Measurements from ENCODE around the gene CARD19. TPM values are rescaled to one million over a fixed set of nuclear protein-coding genes. Genes with fewer than 3 reads are reported as not detected.

CARD19 gene
- total and polyA plus RNA-seq, 4 donors = 47.7 to 92.3 (median 65.3) TPM

DNA sequence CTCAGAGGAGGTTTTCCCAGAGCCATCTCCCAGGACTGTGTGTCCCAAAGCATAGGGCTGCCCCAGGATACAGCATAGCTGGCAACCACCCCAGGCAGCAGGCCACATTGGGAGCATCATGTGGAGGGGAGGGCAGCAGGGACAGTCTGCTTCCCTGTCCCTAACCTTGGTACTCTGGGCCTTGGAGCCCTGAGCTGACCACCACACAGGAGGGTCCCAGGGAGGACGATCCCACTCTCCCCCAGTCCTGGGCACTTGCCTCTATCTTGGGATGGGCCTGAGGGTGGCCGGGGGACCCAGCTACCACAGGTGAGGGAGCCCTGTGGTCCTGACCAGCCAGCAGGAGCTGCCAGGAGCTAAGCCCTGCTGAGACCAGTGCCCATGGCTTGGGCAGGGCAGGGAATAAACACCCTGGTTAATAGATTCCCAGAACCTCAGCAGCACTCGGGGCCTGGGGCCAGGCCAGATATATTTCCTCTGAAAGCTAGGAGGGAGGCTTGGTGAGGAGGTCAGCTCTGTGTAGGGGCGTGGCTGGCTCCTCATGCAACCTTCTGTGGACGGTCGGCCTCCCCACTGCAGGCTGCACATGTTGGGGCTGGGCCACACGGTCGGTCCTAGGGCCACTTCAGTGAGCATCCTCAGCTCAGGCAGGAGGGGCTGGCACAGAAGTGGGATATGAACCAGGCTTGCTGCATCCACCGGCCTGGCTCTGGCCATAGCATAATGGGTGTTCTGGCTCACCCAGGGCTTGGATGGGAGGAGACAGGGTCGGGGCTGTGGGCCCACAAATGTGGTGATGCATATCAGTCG, 33.9 kb downstream of the CARD19 start:
- Histone ChIP-seq H3K36me3 (ENCODE audit: control insufficient read depth in 1 of 2, insufficient read depth in 2 of 2, low read length in 1 of 2) (no peaks in the 10 kb centered on the region), H3K4me3 (ENCODE audit: low read length in 2 of 2) (no peak overlapping the region), H3K27ac (ENCODE audit: low read depth in 1 of 2, low read length in 2 of 2) (no peak overlapping the region), H3K27me3 (ENCODE audit: control insufficient read depth in 1 of 2, insufficient read depth in 2 of 2, low read length in 1 of 2) (no peaks in the 10 kb centered on the region), H3K9me3 (ENCODE audit: control insufficient read depth, low read length) (no peaks in the 10 kb centered on the region), H3K4me1 (ENCODE audit: control insufficient read depth in 1 of 2, insufficient read depth in 2 of 2, low read length in 2 of 2) (no peaks in the 10 kb centered on the region)
- 34 to 38% methylated on average over 11 of the region's 11 CpGs for WGBS, 2 donors
- DNase-seq (no peak), ATAC-seq (ENCODE audit: low FRiP score) (no peak)
- intact Hi-C loops (cut with DNase I) = loop anchor here in 1 of 2 donors (5.0 to 10.0 kb wide), 3 partner anchors 33 to 445 kb away; partner anchors contain the start of genes CARD19, FAM120A, FAM120AOS and PHF2

- WGBS, 2 donors = 34 to 36% methylated on average over 15 of the region's 15 CpGs
- Histone ChIP-seq H3K27me3 (ENCODE audit: control insufficient read depth in 1 of 2, insufficient read depth in 2 of 2, low read length in 1 of 2) (no peaks in the 10 kb centered on the region), H3K4me1 (ENCODE audit: control insufficient read depth in 1 of 2, insufficient read depth in 2 of 2, low read length in 2 of 2) (no peaks in the 10 kb centered on the region), H3K36me3 (ENCODE audit: control insufficient read depth in 1 of 2, insufficient read depth in 2 of 2, low read length in 1 of 2) (no peaks in the 10 kb centered on the region), H3K4me3 (ENCODE audit: low read length in 2 of 2) (no peak overlapping the region), H3K27ac (ENCODE audit: low read depth in 1 of 2, low read length in 2 of 2) (peak overlapping the region in 1 of 2 donors; percentile 5), H3K9me3 (ENCODE audit: control insufficient read depth, low read length) (no peaks in the 10 kb centered on the region)
- intact Hi-C loops (cut with DNase I) = loop anchor here in 1 of 2 donors (5.0 to 10.0 kb wide), 3 partner anchors 34 to 444 kb away; partner anchors contain the start of genes CARD19, FAM120A, FAM120AOS and PHF2
- DNase-seq (peak in 1 of 2 donors; percentile 90), ATAC-seq (ENCODE audit: low FRiP score) (no peak)
Measured at GRCh38 chr9:93130861-93131481, 35.0 kb downstream of the CARD19 start.

DNA sequence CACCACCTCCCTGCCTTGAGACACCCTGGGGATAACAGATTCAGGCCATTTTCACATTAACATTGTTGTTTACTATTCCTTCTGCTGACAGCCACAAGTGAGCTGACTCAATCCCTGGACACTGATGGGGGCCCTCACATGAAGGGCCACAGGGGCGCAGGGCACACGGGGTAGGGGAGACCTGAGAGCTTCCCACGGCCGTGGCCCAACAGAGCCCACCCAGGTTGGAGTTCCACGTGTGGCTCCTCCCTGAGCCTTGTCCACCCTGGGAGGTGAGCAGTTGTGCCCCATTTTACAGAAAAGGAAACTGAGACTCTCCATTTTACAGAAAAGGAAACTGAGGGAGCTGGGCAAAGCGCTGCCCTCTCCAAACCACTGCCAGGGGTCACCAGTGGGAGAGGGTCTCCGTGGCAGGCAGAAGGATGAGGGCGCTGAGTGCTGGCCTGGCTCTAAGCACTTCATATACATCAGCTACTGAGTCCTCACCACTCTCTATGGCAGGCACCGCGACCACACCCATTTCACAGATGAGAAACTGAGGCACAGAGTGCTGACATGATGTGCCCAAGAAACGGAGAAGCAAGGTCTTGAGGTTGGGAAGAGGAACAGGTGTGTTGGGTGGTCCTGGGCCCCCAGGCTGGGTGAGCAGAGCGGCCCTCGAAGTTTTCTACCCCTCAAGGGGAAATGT, 35.7 kb downstream of the CARD19 start:
- H3K9me3 ChIP-seq (ENCODE audit: control insufficient read depth, low read length) = no peaks in the 10 kb centered on the region
- no peaks in the 10 kb centered on the region for H3K36me3 ChIP-seq (ENCODE audit: control insufficient read depth in 1 of 2, insufficient read depth in 2 of 2, low read length in 1 of 2)
- H3K4me3 ChIP-seq (ENCODE audit: low read length in 2 of 2) = peak overlapping the region in 1 of 2 donors; percentile 64
- 80 to 83% methylated on average over 13 of the region's 13 CpGs for WGBS, 2 donors
- ATAC-seq (ENCODE audit: low FRiP score) = no peak
- intact Hi-C loops (cut with DNase I) = loop anchor here in 1 of 2 donors (5.0 to 10.0 kb wide), 3 partner anchors 34 to 443 kb away; partner anchors contain the start of genes CARD19, FAM120A, FAM120AOS and PHF2
- no peaks in the 10 kb centered on the region for H3K4me1 ChIP-seq (ENCODE audit: control insufficient read depth in 1 of 2, insufficient read depth in 2 of 2, low read length in 2 of 2)
- no peaks in the 10 kb centered on the region for H3K27me3 ChIP-seq (ENCODE audit: control insufficient read depth in 1 of 2, insufficient read depth in 2 of 2, low read length in 1 of 2)
- no peak for DNase-seq
- H3K27ac ChIP-seq (ENCODE audit: low read depth in 1 of 2, low read length in 2 of 2) = no peak overlapping the region

DNA sequence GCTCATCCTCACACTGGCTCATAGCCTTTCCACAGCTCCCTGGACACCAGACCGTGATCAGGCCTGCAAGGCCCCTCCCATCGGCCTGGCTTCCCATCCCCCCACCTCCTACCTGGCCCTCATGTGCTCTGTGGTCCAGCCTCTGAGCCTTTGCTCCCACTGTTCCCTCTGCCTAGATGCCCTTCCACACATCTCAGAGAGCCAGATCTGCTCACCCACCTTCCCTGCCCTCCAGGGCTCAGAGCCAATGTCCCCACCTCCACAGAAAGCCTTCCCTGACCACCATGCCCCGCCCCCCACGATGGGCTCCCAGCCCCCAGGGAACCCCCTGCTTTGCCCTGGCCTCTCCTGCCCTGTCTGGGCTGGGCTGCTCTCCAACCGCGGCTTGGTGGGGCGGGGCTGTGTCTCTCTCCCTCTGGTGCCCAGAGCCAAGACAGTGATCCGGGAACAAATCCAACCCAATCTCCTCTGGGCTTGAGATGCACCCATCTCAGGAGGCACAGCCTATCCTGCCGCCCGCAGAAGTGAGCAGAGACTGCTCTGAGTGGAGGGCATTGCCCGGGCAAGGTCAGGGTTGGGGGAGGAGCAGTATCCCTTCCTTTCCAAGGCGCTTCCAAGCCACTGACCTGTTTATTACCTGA, 36.4 kb downstream of the CARD19 start:
- Histone ChIP-seq H3K27me3 (ENCODE audit: control insufficient read depth in 1 of 2, insufficient read depth in 2 of 2, low read length in 1 of 2) (no peaks in the 10 kb centered on the region), H3K4me1 (ENCODE audit: control insufficient read depth in 1 of 2, insufficient read depth in 2 of 2, low read length in 2 of 2) (no peaks in the 10 kb centered on the region), H3K4me3 (ENCODE audit: low read length in 2 of 2) (peak overlapping the region; percentile 64 to 87), H3K27ac (ENCODE audit: low read depth in 1 of 2, low read length in 2 of 2) (peak overlapping the region; percentile 62 to 97), H3K36me3 (ENCODE audit: control insufficient read depth in 1 of 2, insufficient read depth in 2 of 2, low read length in 1 of 2) (no peaks in the 10 kb centered on the region), H3K9me3 (ENCODE audit: control insufficient read depth, low read length) (no peaks in the 10 kb centered on the region)
- 10 to 12% methylated on average over 11 to 12 of the region's 12 CpGs for WGBS, 2 donors
- ATAC-seq (ENCODE audit: low FRiP score) (peak; percentile 8), DNase-seq (peak in 1 of 2 donors; percentile 87)
- intact Hi-C loops (cut with DNase I) = loop anchor here in 1 of 2 donors (5.0 to 10.0 kb wide), 3 partner anchors 35 to 442 kb away; partner anchors contain the start of genes CARD19, FAM120A, FAM120AOS and PHF2

DNA sequence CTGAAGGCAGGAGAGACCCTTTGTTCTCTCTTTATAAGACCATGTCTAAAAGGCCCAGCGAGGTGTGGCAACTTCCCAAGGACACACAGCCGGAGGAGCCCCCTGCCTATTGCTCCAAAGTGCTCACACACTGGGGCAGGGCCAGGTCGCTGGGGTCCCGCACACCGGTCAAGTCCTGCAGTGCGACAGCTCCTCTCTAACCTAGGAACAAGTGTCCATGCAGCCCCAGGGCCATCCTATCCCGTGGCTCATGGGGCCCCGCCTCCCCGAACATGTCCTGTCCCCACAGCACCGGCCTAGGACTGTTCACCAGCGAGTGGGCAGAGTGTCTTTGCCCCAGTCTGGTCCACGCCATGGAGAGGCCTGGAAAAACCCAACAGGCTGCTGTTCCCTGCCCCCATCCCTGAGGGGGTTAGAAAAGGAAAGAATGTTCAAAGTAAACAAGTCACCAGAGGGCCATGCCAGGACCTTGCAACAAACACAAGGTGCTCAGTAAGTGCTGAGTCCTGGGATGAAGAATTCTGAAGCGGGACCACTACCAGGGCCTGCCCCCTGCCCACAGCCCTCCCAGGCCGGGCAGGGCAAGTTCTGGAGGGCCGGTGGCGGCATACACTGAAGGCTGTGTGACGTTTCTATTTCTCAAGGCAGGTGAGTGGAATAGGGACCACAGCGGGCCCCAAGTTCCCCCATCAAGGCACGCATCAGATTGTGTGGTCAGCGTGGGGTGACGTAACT, 37.1 kb downstream of the CARD19 start:
- ATAC-seq (ENCODE audit: low FRiP score) = peak; percentile 30
- no peaks in the 10 kb centered on the region for H3K27me3 ChIP-seq (ENCODE audit: control insufficient read depth in 1 of 2, insufficient read depth in 2 of 2, low read length in 1 of 2)
- no peaks in the 10 kb centered on the region for H3K9me3 ChIP-seq (ENCODE audit: control insufficient read depth, low read length)
- peak overlapping the region; percentile 64 to 87 for H3K4me3 ChIP-seq (ENCODE audit: low read length in 2 of 2)
- H3K27ac ChIP-seq (ENCODE audit: low read depth in 1 of 2, low read length in 2 of 2) = peak overlapping the region; percentile 62 to 97
- DNase-seq = peak in 1 of 2 donors; percentile 74
- no peaks in the 10 kb centered on the region for H3K4me1 ChIP-seq (ENCODE audit: control insufficient read depth in 1 of 2, insufficient read depth in 2 of 2, low read length in 2 of 2)
- no peaks in the 10 kb centered on the region for H3K36me3 ChIP-seq (ENCODE audit: control insufficient read depth in 1 of 2, insufficient read depth in 2 of 2, low read length in 1 of 2)
- 3 to 4% methylated on average over 21 of the region's 21 CpGs for WGBS, 2 donors
- intact Hi-C loops (cut with DNase I) = loop anchor here in 1 of 2 donors (5.0 to 10.0 kb wide), 3 partner anchors 36 to 442 kb away; partner anchors contain the start of genes CARD19, FAM120A, FAM120AOS and PHF2

- Histone ChIP-seq H3K4me3 (ENCODE audit: low read length in 2 of 2) (peak overlapping the region; percentile 64 to 87), H3K36me3 (ENCODE audit: control insufficient read depth in 1 of 2, insufficient read depth in 2 of 2, low read length in 1 of 2) (no peaks in the 10 kb centered on the region), H3K4me1 (ENCODE audit: control insufficient read depth in 1 of 2, insufficient read depth in 2 of 2, low read length in 2 of 2) (no peaks in the 10 kb centered on the region), H3K27ac (ENCODE audit: low read depth in 1 of 2, low read length in 2 of 2) (peak overlapping the region; percentile 88 to 97), H3K27me3 (ENCODE audit: control insufficient read depth in 1 of 2, insufficient read depth in 2 of 2, low read length in 1 of 2) (no peaks in the 10 kb centered on the region), H3K9me3 (ENCODE audit: control insufficient read depth, low read length) (no peaks in the 10 kb centered on the region)
- WGBS, 2 donors = 0 to 1% methylated on average over 18 to 34 of the region's 34 CpGs
- intact Hi-C loops (cut with DNase I) = loop anchor here in 1 of 2 donors (5.0 to 10.0 kb wide), 3 partner anchors 36 to 441 kb away; partner anchors contain the start of genes CARD19, FAM120A, FAM120AOS and PHF2
- DNase-seq (peak; percentile 92 to 93), ATAC-seq (ENCODE audit: low FRiP score) (peak; percentile 84)
Measured at GRCh38 chr9:93133681-93134014, 37.6 kb downstream of the CARD19 start.

DNA sequence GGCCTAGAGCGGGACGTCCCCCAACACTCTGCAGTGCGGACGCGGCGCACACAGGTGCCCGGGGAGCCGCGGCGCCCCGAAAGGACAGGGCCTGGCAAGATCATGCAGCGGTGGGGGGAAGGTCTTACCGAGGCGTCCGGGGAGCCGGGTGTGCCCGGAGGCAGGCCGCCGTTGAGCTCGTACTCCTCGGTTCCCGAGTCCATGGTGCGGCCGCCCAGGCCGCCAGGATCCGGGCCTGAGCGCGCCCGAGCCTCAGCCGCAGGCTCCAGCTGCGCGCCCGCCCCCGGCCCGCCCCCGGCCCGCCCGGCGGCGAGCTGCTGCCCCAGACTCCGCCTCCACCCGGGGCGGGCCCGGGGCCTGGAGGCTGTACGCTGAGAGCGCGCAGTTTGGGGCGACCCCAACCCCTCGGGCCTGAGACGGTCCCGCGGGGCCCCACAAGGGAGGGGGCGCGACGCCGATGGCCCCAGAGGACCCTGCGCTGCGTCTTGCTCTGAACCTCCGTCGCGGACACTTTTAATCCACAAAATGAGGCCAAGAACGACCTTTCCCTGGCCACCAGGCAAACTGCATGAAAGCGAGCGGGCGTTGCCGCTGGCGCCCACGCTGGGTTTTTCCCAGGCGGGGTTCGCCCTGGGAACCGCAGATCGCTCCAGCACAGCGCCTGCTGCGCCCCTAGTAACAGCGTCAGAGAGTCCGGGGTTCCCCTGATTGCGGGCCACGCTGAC, 38.2 kb downstream of the CARD19 start, which contains the start of gene NINJ1:
NINJ1 (minus strand) TSS at position 237 of the 725 bp plus-strand sequence; CDS start at position 203, 34 bp downstream.
- DNase-seq (peak; percentile 83 to 91), ATAC-seq (ENCODE audit: low FRiP score) (peak; percentile 90)
- no peaks in the 10 kb centered on the region for H3K9me3 ChIP-seq (ENCODE audit: control insufficient read depth, low read length)
- H3K27ac ChIP-seq (ENCODE audit: low read depth in 1 of 2, low read length in 2 of 2) = peak within 1 kb of the TSS; percentile 88 to 97
- H3K36me3 ChIP-seq (ENCODE audit: control insufficient read depth in 1 of 2, insufficient read depth in 2 of 2, low read length in 1 of 2) = no peaks in the 10 kb centered on the region
- intact Hi-C loops (cut with DNase I) = loop anchor here in 1 of 2 donors (5.0 to 10.0 kb wide), 3 partner anchors 37 to 441 kb away; partner anchors contain the start of genes CARD19, FAM120A, FAM120AOS and PHF2
- H3K27me3 ChIP-seq (ENCODE audit: control insufficient read depth in 1 of 2, insufficient read depth in 2 of 2, low read length in 1 of 2) = no peaks in the 10 kb centered on the region
- WGBS, 2 donors = 0 to 1% methylated on average over 67 to 78 of the region's 78 CpGs
- peak within 1 kb of the TSS; percentile 64 to 87 for H3K4me3 ChIP-seq (ENCODE audit: low read length in 2 of 2)
- H3K4me1 ChIP-seq (ENCODE audit: control insufficient read depth in 1 of 2, insufficient read depth in 2 of 2, low read length in 2 of 2) = no peaks in the 10 kb centered on the region

All from aorta (tissue), 5 donors.